GM12891 (cell line): ENCODE results near the gene TEKT2.

Experiments
- POLR2A ChIP-seq: IDR thresholded peaks from 2 replicates; pipeline ENCODE4 v1.6.1; 2011; ENCODE audit warnings: low read depth, low read length, control low read depth
- SPI1 ChIP-seq: IDR thresholded peaks from 2 replicates; pipeline ENCODE4 v1.6.1; 2011; ENCODE audit warnings: low read depth, low read length, control low read depth

GRCh38 chr1:36051821-36052220 lies 32.1 kb upstream of the TEKT2 start:
- TF ChIP-seq POLR2A: no peak
- TF ChIP-seq SPI1: no peak
